Naive thymus-derived CD8-positive, alpha-beta T cell (primary cell): ENCODE results near the gene PMP22. TPM values are rescaled to one million over a fixed set of nuclear protein-coding genes. Genes with fewer than 3 reads are reported as not detected.

Source experiments
- ATAC-seq, 2 donors: fragments of 150-1000 bp; cut with Tn5 transposase in 1 of 2; sonication (Bioruptor Pico), chemical (Tn5 transposase) in 1 of 2; 1 replicate in 1 of 2; 2 replicates in 1 of 2; pipeline ENCODE4 v1.10.0; 2021; ENCODE audit warnings: mild to moderate bottlenecking in 2 of 2, moderate library complexity in 2 of 2
- POLR2A ChIA-PET: fragments of 350-600 bp; sonication (Branson Sonifier 250); formaldehyde crosslinking; loops from one replicate; lab custom pipeline; 2021; ENCODE audit warnings: antibody characterized with exemption; lab: Charles Lee
- DNase-seq, 10 donors: peaks; one replicate each; pipeline versions ENCODE4 v3.0.0 to v3.0.0-alpha.2; 2020 to 2022
- H3K27ac Mint-ChIP-seq, 10 donors: one replicate each; pipeline ENCODE4 v1.8.0; 2020 to 2022; ENCODE audit warnings: mild to moderate bottlenecking in 10 of 10, mixed read lengths in 10 of 10, moderate library complexity in 4 of 10, inconsistent platforms in 1 of 10
- H3K27me3 Mint-ChIP-seq, 5 donors: one replicate each; pipeline ENCODE4 v1.8.0; 2021 to 2022; ENCODE audit warnings: mixed read lengths in 5 of 5
- H3K36me3 Mint-ChIP-seq, 3 donors: one replicate each; pipeline ENCODE4 v1.8.0; 2020 to 2022; ENCODE audit warnings: mixed read lengths in 3 of 3, mild to moderate bottlenecking in 2 of 3, inconsistent platforms in 1 of 3
- H3K4me1 Mint-ChIP-seq, 4 donors: one replicate each; pipeline ENCODE4 v1.8.0; 2021 to 2022; ENCODE audit warnings: mixed read lengths in 4 of 4
- H3K4me3 Mint-ChIP-seq, 10 donors: one replicate each; pipeline ENCODE4 v1.8.0; 2020 to 2022; ENCODE audit warnings: mild to moderate bottlenecking in 10 of 10, mixed read lengths in 10 of 10, moderate library complexity in 6 of 10, inconsistent platforms in 1 of 10
- H3K9me3 Mint-ChIP-seq, 9 donors: one replicate each; pipeline ENCODE4 v1.8.0; 2020 to 2022; ENCODE audit warnings: mixed read lengths in 9 of 9, mild to moderate bottlenecking in 3 of 9, inconsistent platforms in 1 of 9, moderate library complexity in 1 of 9
- polyA plus RNA-seq, 3 donors: library from polyadenylated mRNA; unstranded; fragments of 300-500 nt; fragmentation: Illumina TruSeq; gene quantifications; one replicate each; pipeline ENCODE4 v1.2.3, GENCODE V29; 2021
- total RNA-seq, 8 experiments: library from RNA in 2 of 8; stranded (reverse) in 2 of 8; gene quantifications; one replicate each; pipeline ENCODE4 v1.2.3 and lab custom pipeline; 2021 to 2026

The PMP22 gene
- total and polyA plus RNA-seq, 5 experiments from 2014 or later = 0.27 TPM; not detected in 4

GRCh38 chr17:15261258-15261801, 3.8 kb downstream of the PMP22 start:
- no peak for DNase-seq
- peak overlapping the region in 7 of 10 donors; percentile 22 to 80 (median 43) for H3K4me3 Mint-ChIP-seq
- no peak for ATAC-seq
- POLR2A ChIA-PET = no interaction called here
- no peaks in the 10 kb centered on the region for H3K9me3 Mint-ChIP-seq
- H3K4me1 Mint-ChIP-seq = peaks cover 8 to 24% (median 23%) of the 10 kb centered on the region in 4 donors
- no peak overlapping the region for H3K27ac Mint-ChIP-seq
- peaks cover 40 to 96% (median 56%) of the 10 kb centered on the region in 5 donors for H3K27me3 Mint-ChIP-seq
- H3K36me3 Mint-ChIP-seq = no peaks in the 10 kb centered on the region

- Mint-ChIP-seq H3K4me3 (peak overlapping the region; percentile 72 to 84 (median 79)), H3K36me3 (no peaks in the 10 kb centered on the region), H3K27ac (no peak overlapping the region), H3K4me1 (peaks cover 8 to 24% (median 23%) of the 10 kb centered on the region in 4 donors), H3K9me3 (no peaks in the 10 kb centered on the region), H3K27me3 (peaks cover 40 to 96% (median 56%) of the 10 kb centered on the region in 5 donors)
- POLR2A ChIA-PET = no interaction called here
- peak; percentile 65 to 80 for ATAC-seq
- DNase-seq = peak in 7 of 10 donors; percentile 17 to 33 (median 28)
Observed at GRCh38 chr17:15260376-15261257, 4.5 kb downstream of the PMP22 start.

DNA sequence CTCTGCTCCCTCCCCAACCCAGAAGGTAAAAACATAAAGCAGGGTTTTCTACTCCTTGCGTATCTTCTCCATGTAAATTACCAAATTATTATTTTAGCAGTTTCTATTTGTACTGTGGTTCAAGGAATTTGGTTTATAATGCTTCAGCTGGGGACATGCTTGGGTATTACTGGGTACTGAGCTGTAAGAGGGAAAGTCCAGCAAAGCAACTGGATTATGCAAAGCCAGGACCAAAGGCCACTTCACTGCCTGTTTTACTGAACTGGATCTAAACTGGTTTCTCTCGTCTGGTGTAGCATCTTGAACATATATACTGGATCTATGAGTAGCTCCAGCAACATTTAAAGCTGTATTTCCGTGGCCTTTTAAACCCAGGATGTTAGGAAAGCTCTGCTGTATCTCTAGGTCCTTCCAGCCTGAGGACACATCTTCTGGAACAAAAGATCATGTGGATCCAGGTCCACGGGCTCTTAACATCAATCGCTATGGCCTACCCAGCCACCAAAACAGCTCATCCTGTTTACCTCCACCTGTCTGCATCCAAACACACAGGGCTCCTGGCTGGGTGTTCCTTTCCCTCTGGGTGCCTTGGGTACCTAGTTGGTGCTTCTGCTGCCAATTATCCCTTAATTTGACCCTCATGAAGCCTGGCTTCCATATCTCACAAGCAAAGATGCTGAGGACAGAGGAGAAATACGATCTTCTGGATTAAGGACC, 7.2 kb downstream of the PMP22 start:
- ATAC-seq = no peak

GRCh38 chr17:15257258-15257788, 7.8 kb downstream of the PMP22 start:
- no peaks in the 10 kb centered on the region for H3K36me3 Mint-ChIP-seq
- peaks cover 42 to 84% (median 49%) of the 10 kb centered on the region in 5 donors for H3K27me3 Mint-ChIP-seq
- no peak overlapping the region for H3K27ac Mint-ChIP-seq
- peak overlapping the region in 3 of 10 donors; percentile 18 to 36 (median 30) for H3K4me3 Mint-ChIP-seq
- peak; percentile 17 to 75 (median 47) for DNase-seq
- POLR2A ChIA-PET = no interaction called here
- peaks cover 7 to 24% (median 22%) of the 10 kb centered on the region in 4 donors for H3K4me1 Mint-ChIP-seq
- no peaks in the 10 kb centered on the region for H3K9me3 Mint-ChIP-seq
- peak; percentile 61 to 68 for ATAC-seq

More for the DNA sequence above, 7.2 kb downstream of the PMP22 start:
- H3K4me3 Mint-ChIP-seq = no peak overlapping the region
- no peaks in the 10 kb centered on the region for H3K9me3 Mint-ChIP-seq
- H3K4me1 Mint-ChIP-seq = peaks cover 8 to 24% (median 23%) of the 10 kb centered on the region in 4 donors
- no peak overlapping the region for H3K27ac Mint-ChIP-seq
- POLR2A ChIA-PET = no interaction called here
- DNase-seq = no peak
- H3K27me3 Mint-ChIP-seq = peaks cover 42 to 91% (median 49%) of the 10 kb centered on the region in 5 donors
- no peaks in the 10 kb centered on the region for H3K36me3 Mint-ChIP-seq

GRCh38 chr17:15256689-15257088, 8.4 kb downstream of the PMP22 start:
- no peaks in the 10 kb centered on the region for H3K36me3 Mint-ChIP-seq
- ATAC-seq (no peak), DNase-seq (no peak)
- H3K4me3 Mint-ChIP-seq = no peak overlapping the region
- peaks cover 35 to 78% (median 47%) of the 10 kb centered on the region in 5 donors for H3K27me3 Mint-ChIP-seq
- POLR2A ChIA-PET = no interaction called here
- H3K27ac Mint-ChIP-seq = no peak overlapping the region
- peaks cover 5 to 19% (median 17%) of the 10 kb centered on the region in 4 donors for H3K4me1 Mint-ChIP-seq
- H3K9me3 Mint-ChIP-seq = no peaks in the 10 kb centered on the region

DNA sequence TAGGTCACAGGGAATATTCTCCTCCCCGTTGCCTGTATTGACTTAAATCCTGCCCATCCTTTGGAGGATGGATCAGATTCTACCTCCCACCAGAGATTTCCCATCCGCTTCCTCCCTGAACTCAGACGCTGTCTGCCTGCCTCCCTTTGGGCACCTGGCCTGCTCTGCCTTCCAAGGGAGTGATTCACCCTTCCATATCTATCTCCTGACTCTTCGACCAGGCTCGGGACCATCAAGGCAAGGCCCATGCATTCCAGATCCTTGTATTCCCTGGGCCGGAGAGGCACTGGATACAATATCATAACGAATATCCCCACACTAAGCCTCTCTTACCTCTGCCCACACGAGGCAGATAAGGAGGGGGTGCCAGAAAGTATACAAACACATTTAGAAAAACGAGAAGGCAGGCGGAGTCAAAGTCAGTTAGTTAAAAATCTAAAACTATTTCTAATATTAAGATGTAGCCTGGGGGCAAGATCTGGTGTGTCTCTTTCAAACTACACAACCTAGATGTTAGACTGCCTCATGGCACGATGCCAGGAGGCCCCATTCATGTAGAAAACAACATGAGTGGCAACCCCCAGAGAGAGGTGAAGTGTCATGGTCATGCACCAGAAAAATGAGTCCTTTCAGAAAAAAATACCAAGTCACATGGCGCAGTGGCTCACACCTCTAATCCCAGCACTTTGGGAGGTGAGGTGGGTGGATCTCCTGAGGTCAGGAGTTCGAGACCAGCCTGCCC, 9.2 kb downstream of the PMP22 start:
- Mint-ChIP-seq H3K4me1 (peaks cover 5 to 19% (median 16%) of the 10 kb centered on the region in 4 donors), H3K4me3 (no peak overlapping the region), H3K9me3 (no peaks in the 10 kb centered on the region), H3K27me3 (peaks cover 35 to 70% (median 47%) of the 10 kb centered on the region in 5 donors), H3K36me3 (no peaks in the 10 kb centered on the region), H3K27ac (no peak overlapping the region)
- POLR2A ChIA-PET = no interaction called here
- no peak for DNase-seq
- no peak for ATAC-seq

- POLR2A ChIA-PET = no interaction called here
- Mint-ChIP-seq H3K4me1 (no peaks in the 10 kb centered on the region), H3K27me3 (peaks cover 11 to 23% (median 18%) of the 10 kb centered on the region in 5 donors), H3K4me3 (no peak overlapping the region), H3K9me3 (no peaks in the 10 kb centered on the region), H3K36me3 (no peaks in the 10 kb centered on the region), H3K27ac (no peak overlapping the region)
- no peak for ATAC-seq
- DNase-seq = no peak
Observed at GRCh38 chr17:15250135-15250860, 14.8 kb downstream of the PMP22 start.

DNA sequence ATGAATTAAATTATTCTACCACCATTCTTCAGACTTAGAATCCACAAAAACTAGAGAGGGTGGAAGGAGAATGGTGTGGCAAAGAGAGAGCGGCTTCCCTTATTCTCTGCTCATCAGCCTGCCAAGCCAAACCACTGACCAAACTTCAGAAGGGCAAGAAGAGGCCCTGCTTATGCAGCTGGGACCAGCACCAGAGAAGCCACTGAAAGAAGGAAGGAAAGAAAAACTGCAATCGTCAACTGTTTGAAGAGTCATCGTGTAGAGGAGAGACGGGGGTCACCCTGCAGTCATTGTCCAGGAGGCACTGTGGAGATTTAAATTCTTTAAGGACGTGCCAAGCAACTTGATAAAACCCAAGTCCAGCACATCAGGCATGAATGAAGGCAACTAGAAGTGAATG, 15.6 kb downstream of the PMP22 start:
- Mint-ChIP-seq H3K27me3 (peaks cover 11 to 20% (median 16%) of the 10 kb centered on the region in 5 donors), H3K36me3 (no peaks in the 10 kb centered on the region), H3K4me3 (no peak overlapping the region), H3K9me3 (no peaks in the 10 kb centered on the region), H3K27ac (no peak overlapping the region), H3K4me1 (no peaks in the 10 kb centered on the region)
- DNase-seq (no peak), ATAC-seq (no peak)
- POLR2A ChIA-PET = no interaction called here

DNA sequence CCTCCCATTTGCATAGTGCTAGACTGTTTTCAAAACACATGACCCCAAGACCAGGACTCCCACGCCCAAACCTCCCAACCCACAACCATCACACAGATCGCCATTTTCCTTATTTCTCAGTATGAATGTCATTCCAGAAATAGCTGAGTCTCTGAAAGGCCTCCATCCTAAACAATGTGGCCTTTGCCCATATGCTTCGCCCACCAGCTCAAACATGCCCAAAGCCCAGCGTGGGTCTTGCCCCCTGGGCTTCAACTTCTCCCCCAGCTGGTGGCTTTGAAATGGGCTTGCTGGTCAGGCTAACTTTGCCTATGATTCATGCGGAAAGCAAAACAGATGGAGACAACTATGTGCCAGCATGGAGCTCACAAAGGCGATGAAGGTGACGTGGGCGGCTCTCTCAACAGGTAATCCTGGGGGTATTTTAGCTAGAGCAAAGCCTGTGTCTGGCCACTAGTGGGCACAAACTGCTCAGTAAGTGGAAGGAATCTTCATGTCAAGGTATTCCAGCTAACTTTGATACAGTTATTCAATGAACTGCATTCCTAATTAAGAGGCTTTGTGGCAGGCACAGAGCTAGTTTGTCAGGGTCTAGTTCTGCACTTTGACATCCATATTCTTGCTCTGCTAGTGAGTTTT, 17.1 kb downstream of the PMP22 start:
- POLR2A ChIA-PET = no interaction called here
- no peak for ATAC-seq
- no peaks in the 10 kb centered on the region for H3K4me1 Mint-ChIP-seq

GRCh38 chr17:15245054-15245453, 20.1 kb downstream of the PMP22 start:
- peaks cover 0 to 6% (median 0%) of the 10 kb centered on the region in 3 donors for H3K36me3 Mint-ChIP-seq
- no peak for DNase-seq
- ATAC-seq = no peak
- POLR2A ChIA-PET = no interaction called here
- peaks cover 0 to 15% (median 6%) of the 10 kb centered on the region in 5 donors for H3K27me3 Mint-ChIP-seq
- H3K9me3 Mint-ChIP-seq = peaks cover 0 to 11% (median 4%) of the 10 kb centered on the region in 9 donors
- H3K4me1 Mint-ChIP-seq = no peaks in the 10 kb centered on the region
- no peak overlapping the region for H3K27ac Mint-ChIP-seq
- no peak overlapping the region for H3K4me3 Mint-ChIP-seq

More for the DNA sequence above, 17.1 kb downstream of the PMP22 start:
- H3K27ac Mint-ChIP-seq = no peak overlapping the region
- no peak for DNase-seq
- H3K4me3 Mint-ChIP-seq = no peak overlapping the region
- H3K9me3 Mint-ChIP-seq = no peaks in the 10 kb centered on the region
- H3K36me3 Mint-ChIP-seq = no peaks in the 10 kb centered on the region
- peaks cover 0 to 9% (median 4%) of the 10 kb centered on the region in 5 donors for H3K27me3 Mint-ChIP-seq

DNA sequence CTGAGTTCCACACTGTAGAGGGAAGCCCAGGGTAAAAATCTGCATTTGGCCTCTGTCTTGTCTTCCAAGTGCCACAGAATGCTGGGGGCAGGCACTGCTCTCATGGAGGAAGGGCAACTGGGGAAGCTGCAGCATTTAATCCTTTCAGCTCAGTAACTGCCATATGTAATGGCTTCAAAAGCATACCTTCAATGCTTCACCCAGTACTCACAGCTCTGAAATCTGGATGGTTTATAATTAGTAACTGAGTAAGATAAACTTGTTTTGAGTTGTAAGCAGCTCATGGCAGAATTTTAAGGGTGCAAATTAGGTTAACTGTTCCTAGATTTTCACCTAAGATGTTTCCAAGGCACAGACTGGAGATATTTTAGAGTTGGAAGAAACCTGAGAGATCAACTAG, 24.5 kb downstream of the PMP22 start:
- H3K4me1 Mint-ChIP-seq = peaks cover 4 to 11% (median 9%) of the 10 kb centered on the region in 4 donors
- DNase-seq (no peak), ATAC-seq (no peak)
- peaks cover 6 to 23% (median 11%) of the 10 kb centered on the region in 5 donors for H3K27me3 Mint-ChIP-seq
- H3K27ac Mint-ChIP-seq = no peak overlapping the region
- peaks cover 0 to 11% (median 4%) of the 10 kb centered on the region in 9 donors for H3K9me3 Mint-ChIP-seq
- H3K4me3 Mint-ChIP-seq = no peak overlapping the region
- peaks cover 0 to 6% (median 0%) of the 10 kb centered on the region in 3 donors for H3K36me3 Mint-ChIP-seq
- POLR2A ChIA-PET = no interaction called here
